Activated effector memory CD4-positive, alpha-beta T cell treated with anti-CD3 and anti-CD28 coated beads, Interleukin-2, amount 50 U/mL, for 16 hours (primary cell): ENCODE results near the gene IGF2.

Experiments used
- DNase-seq: peaks from one replicate; pipeline ENCODE4 v3.0.0-alpha.2; 2020

Gene IGF2

GRCh38 chr11:2153581-2154194, 14.5 kb upstream of the IGF2 start:
- no peak for DNase-seq

- DNase-seq: peak; percentile 91
These were observed 12.5 kb upstream of the IGF2 start for GRCh38 chr11:2151500-2152257.

GRCh38 chr11:2149864-2150847, 11.0 kb upstream of the IGF2 start:
- DNase-seq: no peak

- DNase-seq: no peak
These were observed 10.3 kb upstream of the IGF2 start for GRCh38 chr11:2149460-2149859.

GRCh38 chr11:2148595-2148994, 9.4 kb upstream of the IGF2 start:
- DNase-seq: no peak

- DNase-seq: no peak
These were observed 8.2 kb upstream of the IGF2 start for GRCh38 chr11:2147391-2147790.

GRCh38 chr11:2146051-2146450, 6.9 kb upstream of the IGF2 start:
- DNase-seq: no peak

GRCh38 chr11:2144544-2145248, 5.5 kb upstream of the IGF2 start:
- no peak for DNase-seq

- no peak for DNase-seq
These were observed 4.8 kb upstream of the IGF2 start for GRCh38 chr11:2143799-2144543.

GRCh38 chr11:2143477-2143798, 4.2 kb upstream of the IGF2 start:
- no peak for DNase-seq

- DNase-seq: no peak
These were observed 3.6 kb upstream of the IGF2 start for GRCh38 chr11:2142762-2143202.

- DNase-seq: no peak
These were observed 3.1 kb upstream of the IGF2 start for GRCh38 chr11:2142300-2142759.

- no peak for DNase-seq
These were observed 1.5 kb upstream of the IGF2 start for GRCh38 chr11:2140411-2141400.

GRCh38 chr11:2139621-2140337, 590 bp upstream of the IGF2 start:
- DNase-seq: no peak

- no peak for DNase-seq
These were observed 612 bp downstream of the IGF2 start for GRCh38 chr11:2138431-2139122.

- DNase-seq: no peak
These were observed 1.1 kb downstream of the IGF2 start for GRCh38 chr11:2138068-2138430.

- no peak for DNase-seq
These were observed 1.8 kb downstream of the IGF2 start for GRCh38 chr11:2137202-2138067.

- DNase-seq: no peak
These were observed 2.3 kb downstream of the IGF2 start for GRCh38 chr11:2136952-2137201.
